ENCODE measurements around the gene HDAC4. TPM values are rescaled to one million over a fixed set of nuclear protein-coding genes. Genes with fewer than 3 reads are reported as not detected.

Gene HDAC4
- total and polyA plus RNA-seq, 2 of the 8 experiments (the other 6 are each of a cell fraction or from before 2014, with no cell fraction given): 15.4 to 31.5 TPM

DNA sequence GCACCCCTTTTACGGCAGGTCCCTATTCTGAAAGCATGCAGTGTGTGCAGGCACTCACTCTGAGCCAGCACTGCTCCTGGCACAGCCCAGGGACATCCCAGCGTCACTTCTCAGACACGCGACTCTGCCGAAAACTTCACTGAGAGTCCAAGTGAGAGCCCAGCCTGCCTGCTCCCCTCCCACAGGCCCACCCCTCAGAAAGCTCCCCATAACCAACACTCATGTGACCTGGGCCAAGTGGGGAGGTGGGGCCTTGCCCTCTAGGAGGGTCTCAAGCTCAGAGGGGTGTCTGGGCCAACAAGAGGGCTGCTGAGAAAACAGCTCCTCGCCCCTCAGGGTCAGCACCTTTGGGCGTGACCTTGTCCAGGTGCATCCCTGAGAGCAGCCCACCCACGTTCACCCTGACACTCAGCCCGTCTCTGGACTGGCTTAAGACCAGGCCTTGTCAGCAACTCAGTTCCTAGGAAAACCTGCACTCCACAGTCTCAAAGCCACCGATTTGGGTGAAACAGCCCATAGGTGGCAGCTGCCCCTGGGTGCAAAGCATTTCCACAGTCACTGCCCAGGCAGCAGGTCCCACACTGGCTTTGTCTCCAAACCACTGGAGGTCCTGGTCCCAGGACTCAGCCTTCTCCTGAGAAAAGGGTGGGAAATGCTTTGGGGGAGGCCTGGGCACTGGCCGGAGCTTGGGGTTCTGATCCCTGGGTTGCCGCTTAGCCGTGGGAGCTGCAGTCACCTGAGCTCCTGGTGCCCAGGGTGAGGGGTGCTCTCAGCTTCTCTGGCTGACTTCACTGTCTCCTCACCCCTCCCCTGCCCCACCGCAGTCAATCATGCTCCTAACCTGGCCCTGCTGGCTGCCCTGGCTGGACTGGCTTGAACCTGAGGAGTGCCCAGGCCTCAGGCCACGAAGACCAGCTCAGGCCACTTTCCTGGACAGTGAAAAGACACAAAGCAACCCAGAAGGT, 209.6 kb downstream of the HDAC4 start (continued):
- TF ChIP-seq, protein P1, sequence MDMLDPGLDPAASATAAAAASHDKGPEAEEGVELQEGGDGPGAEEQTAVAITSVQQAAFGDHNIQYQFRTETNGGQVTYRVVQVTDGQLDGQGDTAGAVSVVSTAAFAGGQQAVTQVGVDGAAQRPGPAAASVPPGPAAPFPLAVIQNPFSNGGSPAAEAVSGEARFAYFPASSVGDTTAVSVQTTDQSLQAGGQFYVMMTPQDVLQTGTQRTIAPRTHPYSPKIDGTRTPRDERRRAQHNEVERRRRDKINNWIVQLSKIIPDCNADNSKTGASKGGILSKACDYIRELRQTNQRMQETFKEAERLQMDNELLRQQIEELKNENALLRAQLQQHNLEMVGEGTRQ (IDR thresholded peaks at IDR 0.05; ENCODE audit: low read length): no peak
- TF ChIP-seq SP4 (IDR thresholded peaks at IDR 0.05; ENCODE audit: low read length) (no peak), ASH2L (IDR thresholded peaks at IDR 0.05; ENCODE audit: low read length) (no peak), ZNF274 (IDR thresholded peaks at IDR 0.05; ENCODE audit: borderline replicate concordance, extremely low read depth, low read length) (no peak)

All from H1 (cell line).